Aorta (tissue), 5 donors: ENCODE results near the gene RPS6KB1. TPM values are rescaled to one million over a fixed set of nuclear protein-coding genes. Genes with fewer than 3 reads are reported as not detected.
"Not testable (repeated sequence)": the region's sequence is repeated elsewhere in the genome, so short reads cannot be mapped to it uniquely, and the experiment has no call there.

Experiments used
- ATAC-seq: fragments of 200-7000 bp; cut with Tn5 transposase; one replicate; pipeline ENCODE4 v1.9.1; 2022; ENCODE audit warnings: moderate library complexity; ENCODE audit not compliant: low FRiP score
- DNase-seq, 2 donors: peaks; one replicate each; pipeline ENCODE4 v3.0.0-alpha.2; 2020
- H3K27ac ChIP-seq, 2 donors: one replicate each; pipeline ENCODE4 v1.5.1; 2013; ENCODE audit warnings: low read length in 2 of 2, mild to moderate bottlenecking in 2 of 2, moderate library complexity in 2 of 2, control low read depth in 1 of 2, inconsistent platforms in 1 of 2, low read depth in 1 of 2
- H3K27me3 ChIP-seq, 2 donors: one replicate each; pipeline ENCODE4 v1.6.1; 2013; ENCODE audit warnings: control low read depth in 1 of 2, low read length in 1 of 2, mild to moderate bottlenecking in 1 of 2, moderate library complexity in 1 of 2; ENCODE audit not compliant: insufficient read depth in 2 of 2, control insufficient read depth in 1 of 2
- H3K36me3 ChIP-seq, 2 donors: one replicate each; pipeline ENCODE4 v1.6.1; 2013; ENCODE audit warnings: control low read depth in 1 of 2, low read length in 1 of 2, mild to moderate bottlenecking in 1 of 2; ENCODE audit not compliant: insufficient read depth in 2 of 2, control insufficient read depth in 1 of 2
- H3K4me1 ChIP-seq, 2 donors: one replicate each; pipeline ENCODE4 v1.6.1; 2013; ENCODE audit warnings: low read length in 2 of 2, control low read depth in 1 of 2, mild to moderate bottlenecking in 1 of 2, moderate library complexity in 1 of 2; ENCODE audit not compliant: insufficient read depth in 2 of 2, control insufficient read depth in 1 of 2
- H3K4me3 ChIP-seq, 2 donors: one replicate each; pipeline ENCODE4 v1.5.1; 2013; ENCODE audit warnings: low read length in 2 of 2, control low read depth in 1 of 2, mild to moderate bottlenecking in 1 of 2
- H3K9me3 ChIP-seq: one replicate; pipeline ENCODE4 v1.6.1; 2013; ENCODE audit warnings: mild to moderate bottlenecking, low read length; ENCODE audit not compliant: control insufficient read depth
- WGBS, 2 donors: extraction: QIAGEN DNeasy Blood & Tissue Kit; methylation state at CpG; one replicate each; pipeline ENCODE4 v1.1.7; 2013; 5-methylcytosine and 5-hydroxymethylcytosine counted together
- intact Hi-C, 2 donors: fragments of 100-400 bp; cut with DNase I; formaldehyde crosslinking; loops; one replicate each; pipeline versions ENCODE4 v1.14.2 to v1.15.0; 2022
- polyA plus RNA-seq, 2 donors: library from polyadenylated mRNA; stranded (reverse); fragments of 200-250 nt; gene quantifications; one replicate each; pipeline ENCODE4 v1.2.3, GENCODE V29; 2013
- total RNA-seq, 2 donors: library from RNA; stranded (reverse); fragmentation: NEBNext Ultra II Directional; extraction: Animal tissue kit (Norgen Biotek cat#: 25700); gene quantifications; one replicate each; pipeline ENCODE4 v1.2.1, GENCODE V29; 2021
- donor health status: healthy with polysubstance abuse.
- donor health status: Bipolar disorder and iron deficiency.
- donor health status: DM: no; HTN: no; CAD: no.
- donor health status: DM: no; HTN: no; CAD: no.
- donor health status: DM: yes; HTN: yes; CAD: no.

Gene RPS6KB1
- total and polyA plus RNA-seq, 4 donors, result 9.6 to 51.0 (median 25.6) TPM

- WGBS, 2 donors, result 53% methylated on average over 14 of the region's 14 CpGs
- ATAC-seq, result peak; percentile 28
- peaks cover 2 to 4% of the 10 kb centered on the region in 2 donors for H3K4me1 ChIP-seq
Observed at GRCh38 chr17:59851439-59852375, 41.2 kb upstream of the RPS6KB1 start.

DNA sequence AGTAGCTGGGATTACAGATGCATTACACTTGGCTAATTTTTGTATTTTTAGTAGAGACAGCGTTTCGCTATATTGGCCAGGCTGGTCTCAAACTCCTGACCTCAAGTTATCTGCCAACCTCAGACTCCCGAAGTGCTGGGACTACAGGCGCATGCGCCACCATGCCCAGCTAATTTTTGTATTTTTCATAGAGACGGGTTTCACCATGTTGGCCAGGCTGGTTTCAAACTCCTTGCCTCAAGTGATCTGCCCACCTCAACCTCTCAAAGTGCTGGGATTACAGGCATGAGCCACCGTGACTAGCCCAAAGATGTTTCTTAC lies 40.1 kb upstream of the RPS6KB1 start:
- not testable (repeated sequence) for H3K4me1 ChIP-seq, H3K27ac ChIP-seq

More at GRCh38 chr17:59851439-59852375, 41.2 kb upstream of the RPS6KB1 start:
- DNase-seq, result peak in 1 of 2 donors; percentile 75
- Histone ChIP-seq H3K9me3 (no peaks in the 10 kb centered on the region), H3K27ac (peak overlapping the region in 1 of 2 donors; percentile 65), H3K36me3 (no peaks in the 10 kb centered on the region), H3K27me3 (no peaks in the 10 kb centered on the region), H3K4me3 (no peak overlapping the region)
- intact Hi-C loops, result no loop called here

GRCh38 chr17:59853168-59853918 lies 39.6 kb upstream of the RPS6KB1 start:
- no peaks in the 10 kb centered on the region for H3K9me3 ChIP-seq
- H3K36me3 ChIP-seq, result no peaks in the 10 kb centered on the region
- DNase-seq, result peak; percentile 18 to 72
- no peaks in the 10 kb centered on the region for H3K27me3 ChIP-seq
- intact Hi-C loops, result no loop called here
- ATAC-seq, result no peak
- peaks cover 0 to 4% of the 10 kb centered on the region in 2 donors for H3K4me1 ChIP-seq
- WGBS, 2 donors, result 62 to 68% methylated on average over 13 to 14 of the region's 14 CpGs
- H3K27ac ChIP-seq, result peak overlapping the region in 1 of 2 donors; percentile 6
- no peak overlapping the region for H3K4me3 ChIP-seq

More for the DNA sequence above, 40.1 kb upstream of the RPS6KB1 start:
- ATAC-seq, intact Hi-C loops, H3K36me3 ChIP-seq, DNase-seq, H3K27me3 ChIP-seq, H3K9me3 ChIP-seq, H3K4me3 ChIP-seq: not testable (repeated sequence)
- 95 to 96% methylated on average over 7 of the region's 7 CpGs for WGBS, 2 donors

GRCh38 chr17:59853919-59854729 lies 38.8 kb upstream of the RPS6KB1 start:
- H3K27ac ChIP-seq, H3K4me1 ChIP-seq, H3K9me3 ChIP-seq, H3K27me3 ChIP-seq, H3K36me3 ChIP-seq, H3K4me3 ChIP-seq, intact Hi-C loops, ATAC-seq: not testable (repeated sequence)
- 92 to 94% methylated on average over 10 of the region's 10 CpGs for WGBS, 2 donors
- DNase-seq, result peak in 1 of 2 donors; percentile 26

DNA sequence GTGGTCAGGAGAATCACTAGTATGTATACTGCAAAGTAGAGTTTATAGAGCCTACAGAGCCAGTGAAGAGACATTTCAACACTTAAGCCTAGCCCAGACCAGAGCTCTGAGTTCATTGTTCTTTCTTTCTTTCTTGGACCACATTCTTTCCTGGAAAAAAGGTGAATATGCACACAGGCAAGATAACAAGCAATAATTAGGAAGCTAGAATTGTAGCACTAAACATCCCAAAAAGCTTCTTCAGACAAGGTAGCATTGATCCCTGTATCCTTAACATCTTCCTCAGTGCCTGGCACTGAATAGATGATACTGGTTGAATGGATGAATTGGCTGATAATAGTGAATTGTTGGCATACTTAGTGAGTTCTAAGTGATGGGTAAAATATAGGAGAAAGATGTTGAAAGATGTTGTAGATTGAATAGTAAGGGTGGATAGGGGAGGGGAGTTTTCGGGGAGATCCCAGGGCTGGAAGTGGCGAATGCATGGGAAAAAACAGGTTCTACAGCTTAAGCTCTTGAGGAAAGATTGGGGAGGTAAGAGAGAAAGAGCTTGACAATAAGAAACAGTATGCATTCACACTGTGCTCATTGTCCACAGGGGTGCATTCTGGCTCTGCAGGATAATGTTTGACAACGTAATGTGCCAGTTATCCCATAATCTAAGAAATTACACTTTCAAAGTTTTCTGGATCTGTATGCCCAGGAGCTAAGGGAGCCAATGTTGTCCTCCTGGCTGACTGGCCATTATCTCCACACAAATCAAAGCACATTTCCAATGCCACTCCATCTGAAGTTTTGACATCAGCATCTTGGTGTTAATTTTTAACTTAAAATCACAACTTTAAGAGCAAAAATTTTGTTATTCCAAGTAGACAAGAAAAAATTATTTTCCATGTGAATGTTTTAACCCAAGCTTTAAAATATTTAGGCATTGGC lies 35.8 kb upstream of the RPS6KB1 start:
- H3K36me3 ChIP-seq, result no peaks in the 10 kb centered on the region
- WGBS, 2 donors, result 82 to 91% methylated on average over 3 of the region's 3 CpGs
- no peak overlapping the region for H3K27ac ChIP-seq
- H3K4me3 ChIP-seq, result no peak overlapping the region
- intact Hi-C loops, result no loop called here
- DNase-seq (no peak), ATAC-seq (no peak)
- no peaks in the 10 kb centered on the region for H3K9me3 ChIP-seq
- H3K27me3 ChIP-seq, result no peaks in the 10 kb centered on the region
- peaks cover 0 to 4% of the 10 kb centered on the region in 2 donors for H3K4me1 ChIP-seq

GRCh38 chr17:59858167-59858816 lies 34.6 kb upstream of the RPS6KB1 start:
- ATAC-seq, result no peak
- DNase-seq, result no peak
- Histone ChIP-seq H3K36me3 (no peaks in the 10 kb centered on the region), H3K9me3 (no peaks in the 10 kb centered on the region), H3K27me3 (no peaks in the 10 kb centered on the region), H3K4me1 (peaks cover 0 to 4% of the 10 kb centered on the region in 2 donors), H3K4me3 (no peak overlapping the region), H3K27ac (no peak overlapping the region)
- intact Hi-C loops, result loop anchor here in 1 of 2 donors (2.0 kb wide), 1 partner anchor 105 kb away; no protein-coding TSS in a partner anchor
- 79 to 85% methylated on average over 5 of the region's 5 CpGs for whole genome bisulfite sequencing, 2 donors

DNA sequence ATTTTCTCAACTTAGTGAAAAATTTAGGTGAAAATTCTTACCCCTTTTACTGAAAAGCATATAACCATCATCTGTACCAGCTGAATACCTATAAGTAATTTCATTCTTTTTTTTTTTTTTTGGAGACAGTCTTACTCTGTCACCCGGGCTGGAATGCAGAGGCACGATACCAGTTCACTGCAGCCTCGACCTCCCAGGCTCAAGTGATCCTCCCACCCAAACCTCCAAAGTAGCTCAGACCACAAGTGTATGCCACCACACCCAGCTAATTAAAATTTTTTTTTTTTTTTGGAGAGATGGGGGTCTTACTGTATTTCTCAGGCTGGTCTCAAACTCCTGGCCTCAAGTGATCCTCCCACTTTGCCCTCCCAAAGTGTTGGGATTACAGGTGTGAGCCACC lies 34.0 kb upstream of the RPS6KB1 start:
- WGBS, 2 donors, result 35 to 41% methylated on average over 3 of the region's 3 CpGs
- Histone ChIP-seq H3K27ac (no peak overlapping the region), H3K27me3 (no peaks in the 10 kb centered on the region), H3K36me3 (no peaks in the 10 kb centered on the region), H3K9me3 (no peaks in the 10 kb centered on the region), H3K4me3 (no peak overlapping the region), H3K4me1 (peaks cover 0 to 4% of the 10 kb centered on the region in 2 donors)
- ATAC-seq (no peak), DNase-seq (no peak)
- intact Hi-C loops, result loop anchor here in 1 of 2 donors (2.0 kb wide), 1 partner anchor 106 kb away; no protein-coding TSS in a partner anchor
